HepG2 (cell line): ENCODE measurements around the gene MRPS5. TPM values are rescaled to one million over a fixed set of nuclear protein-coding genes. Genes with fewer than 3 reads are reported as not detected.
A peak's percentile ranks its signal among the peaks of the same experiment; 100 is the strongest.

Experiments used
- AKNA ChIP-seq: sonication (generic); formaldehyde crosslinking; IDR thresholded peaks from 2 replicates; pipeline ENCODE4 v1.4.0; 2020; ENCODE audit warnings: missing genetic modification reagents, borderline replicate concordance
- CBFB ChIP-seq: sonication (generic); formaldehyde crosslinking; IDR thresholded peaks from 2 replicates; pipeline ENCODE4 v1.4.0; 2020; ENCODE audit warnings: missing genetic modification reagents
- HMGXB3 ChIP-seq: sonication (generic); formaldehyde crosslinking; IDR thresholded peaks from 2 replicates; pipeline ENCODE4 v1.4.0; 2020; ENCODE audit warnings: missing genetic modification reagents, borderline replicate concordance
- PAF1 ChIP-seq: IDR thresholded peaks from 2 replicates; pipeline ENCODE4 v1.6.1; 2016; ENCODE audit warnings: missing genetic modification reagents, missing compliant biosample characterization
- TARDBP ChIP-seq: sonication (generic); formaldehyde crosslinking; IDR thresholded peaks from 2 replicates; pipeline ENCODE4 v1.8.0; 2022; ENCODE audit warnings: mild to moderate bottlenecking, missing genetic modification reagents
- USF2 ChIP-seq, 2 experiments: sonication (generic) in 1 of 2; formaldehyde crosslinking in 1 of 2; IDR thresholded peaks; 2 replicates each; pipeline versions ENCODE4 v1.5.1 to v1.6.1; 2011 to 2020; ENCODE audit warnings: borderline replicate concordance in 1 of 2, low read depth in 1 of 2, low read length in 1 of 2, mild to moderate bottlenecking in 1 of 2, missing genetic modification reagents in 1 of 2, moderate library complexity in 1 of 2
- ZBTB39 ChIP-seq: sonication (generic); formaldehyde crosslinking; IDR thresholded peaks from 2 replicates; pipeline ENCODE4 v1.5.0; 2020; ENCODE audit warnings: missing genetic modification reagents
- ZNF205 ChIP-seq: IDR thresholded peaks from 2 replicates; pipeline ENCODE4 v1.6.1; 2018; ENCODE audit warnings: missing biosample characterization, missing genetic modification reagents
- ZNF333 ChIP-seq: sonication (generic); formaldehyde crosslinking; IDR thresholded peaks from 2 replicates; pipeline ENCODE4 v1.4.0; 2020; ENCODE audit warnings: mild to moderate bottlenecking, missing genetic modification reagents, borderline replicate concordance
- ZNF350 ChIP-seq: sonication (generic); formaldehyde crosslinking; IDR thresholded peaks from 2 replicates; pipeline ENCODE4 v1.4.0; 2020; ENCODE audit warnings: mild to moderate bottlenecking, low read depth, missing genetic modification reagents, borderline replicate concordance
- ZNF784 ChIP-seq: sonication (generic); formaldehyde crosslinking; IDR thresholded peaks from 2 replicates; pipeline ENCODE4 v1.5.1; 2020; ENCODE audit warnings: missing genetic modification reagents, mild to moderate bottlenecking, borderline replicate concordance
- polyA plus RNA-seq, 8 experiments: library from polyadenylated mRNA; depleted of rRNA in 3 of 8; stranded (reverse) in 7 of 8; unstranded in 1 of 8; fragments of >200 nt; fragmentation: Illumina TruSeq in 4 of 8; extraction: Trizol in 4 of 8; gene quantifications; 2 replicates each; pipeline versions ENCODE4 v1.2.1 to v1.2.3, GENCODE V29; 2011 to 2016; ENCODE audit warnings: low read depth in 4 of 8, missing spikeins in 1 of 8, mixed read lengths in 1 of 8; ENCODE audit not compliant: insufficient read depth in 1 of 8
- total RNA-seq, 5 experiments: library from RNA; depleted of rRNA; stranded (reverse); fragments of >200 nt; fragmentation: Illumina TruSeq; extraction: Trizol; gene quantifications; 2 replicates each; pipeline ENCODE4 v1.2.3, GENCODE V29; 2016; ENCODE audit warnings: low read depth in 1 of 5

The MRPS5 gene
- total and polyA plus RNA-seq, 2 of the 13 experiments (the other 11 are each of a cell fraction or from before 2014, with no cell fraction given) = 98.8 to 134 TPM

GRCh38 chr2:95158891-95159619, 37.4 kb upstream of the MRPS5 start (continued):
- no peak for TF ChIP-seq AKNA (CRISPR knock-in tag)
- 0 out of 2 replicates have a peak, but pooled peaks have one; percentile 63 for TF ChIP-seq ZBTB39 (CRISPR knock-in tag)
- TF ChIP-seq USF2 (IDR thresholded peaks at IDR 0.05; ENCODE audit: low read depth, low read length) = no peak
- TF ChIP-seq USF2 (CRISPR knock-in tag; IDR thresholded peaks at IDR 0.05; ENCODE audit: borderline replicate concordance) = no peak
- no peak for TF ChIP-seq ZNF205 (CRISPR knock-in tag)
- no peak for TF ChIP-seq PAF1 (CRISPR knock-in tag)
- TF ChIP-seq HMGXB3 (CRISPR knock-in tag) = no peak
- TF ChIP-seq ZNF333 (CRISPR knock-in tag) = no peak
- no peak; the same call in 1 of the 2 replicates for TF ChIP-seq ZNF350
- no peak for TF ChIP-seq CBFB (CRISPR knock-in tag)
- TF ChIP-seq TARDBP (CRISPR knock-in tag) = no peak; the same call in 1 of the 2 replicates
- no peak for TF ChIP-seq ZNF784
